B cell (primary cell): ENCODE measurements around the gene NUMA1. TPM values are rescaled to one million over a fixed set of nuclear protein-coding genes. Genes with fewer than 3 reads are reported as not detected.
A peak's percentile ranks its signal among the peaks of the same experiment; 100 is the strongest.

Experiments
- ATAC-seq: fragments of 200-7000 bp; cut with Tn5 transposase; one replicate; pipeline ENCODE4 v1.10.0; 2021; ENCODE audit warnings: low read depth, mild to moderate bottlenecking, moderate number of reproducible peaks, moderate library complexity
- CTCF ChIA-PET: fragments of 350-600 bp; sonication (Branson Sonifier 250); formaldehyde crosslinking; loops from one replicate; lab custom pipeline; 2021; ENCODE audit warnings: antibody characterized with exemption, inconsistent platforms; lab: Charles Lee
- POLR2A ChIA-PET: fragments of 350-600 bp; sonication (Branson Sonifier 250); formaldehyde crosslinking; loops from one replicate; lab custom pipeline; 2021; ENCODE audit warnings: antibody characterized with exemption; lab: Charles Lee
- DNase-seq: peaks from one replicate; pipeline ENCODE4 v3.0.0; 2013
- H2AFZ ChIP-seq: 2 replicates; pipeline ENCODE4 v1.6.1; 2012; ENCODE audit warnings: mild to moderate bottlenecking, low read depth, low read length; ENCODE audit not compliant: insufficient read depth, poor library complexity, severe bottlenecking
- H3K27ac ChIP-seq, 2 donors: 1 replicate in 1 of 2; 2 replicates in 1 of 2; pipeline ENCODE4 v1.5.1; 2012 to 2013; ENCODE audit warnings: low read length in 2 of 2, mild to moderate bottlenecking in 2 of 2, moderate library complexity in 1 of 2
- H3K27me3 ChIP-seq, 4 experiments: fragments of 200-600 bp in 1 of 4; sonication (generic) in 1 of 4; replicated peaks in 1 of 4; 1 replicate in 2 of 4; 2 replicates in 2 of 4; pipeline versions ENCODE4 v1.6.1 to v1.7.0; 2013 to 2016; ENCODE audit warnings: low read length in 3 of 4, mild to moderate bottlenecking in 2 of 4, mixed read lengths in 1 of 4, moderate library complexity in 1 of 4; ENCODE audit not compliant: insufficient read depth in 4 of 4, control insufficient read depth in 3 of 4; ENCODE audit errors: control extremely low read depth in 1 of 4
- H3K36me3 ChIP-seq, 2 experiments: replicated peaks in 1 of 2; 1 replicate in 1 of 2; 2 replicates in 1 of 2; pipeline versions ENCODE4 v1.6.1 to v1.7.1; 2013; ENCODE audit warnings: low read length in 1 of 2; ENCODE audit not compliant: insufficient read depth in 2 of 2, control insufficient read depth in 1 of 2; ENCODE audit errors: control extremely low read depth in 1 of 2, extremely low read depth in 1 of 2
- H3K4me1 ChIP-seq, 2 donors: fragments of 200-600 bp in 1 of 2; sonication (generic) in 1 of 2; 1 replicate in 1 of 2; 2 replicates in 1 of 2; pipeline versions ENCODE4 v1.5.1 to v1.6.1; 2013 to 2017; ENCODE audit warnings: low read length in 2 of 2; ENCODE audit not compliant: control insufficient read depth in 2 of 2, insufficient read depth in 2 of 2
- H3K4me2 ChIP-seq: replicated peaks from 2 replicates; pipeline ENCODE3; 2012; ENCODE audit warnings: mild to moderate bottlenecking, low read depth, low read length; ENCODE audit not compliant: poor library complexity, severe bottlenecking
- H3K4me3 ChIP-seq, 5 experiments: fragments of 200-600 bp in 1 of 5; sonication (generic) in 1 of 5; 1 replicate in 3 of 5; 2 replicates in 2 of 5; pipeline versions ENCODE4 v1.5.1 to v1.7.0; 2011 to 2016; ENCODE audit warnings: low read length in 4 of 5, mild to moderate bottlenecking in 4 of 5, low read depth in 2 of 5, control low read depth in 1 of 5, moderate library complexity in 1 of 5; ENCODE audit not compliant: insufficient read depth in 1 of 5; ENCODE audit errors: control extremely low read depth in 1 of 5, extremely low read depth in 1 of 5
- H3K79me2 ChIP-seq: fragments of 200-600 bp; sonication (generic); one replicate; pipeline ENCODE4 v1.6.0; 2016; ENCODE audit warnings: low read length; ENCODE audit not compliant: control insufficient read depth, insufficient read depth
- H3K9ac ChIP-seq: fragments of 200-600 bp; sonication (generic); 2 replicates; pipeline ENCODE4 v1.6.1; 2017; ENCODE audit warnings: mild to moderate bottlenecking, low read length, moderate library complexity
- H3K9me3 ChIP-seq, 3 donors: one replicate each; pipeline versions ENCODE4 v1.6.1 to v1.7.1; 2013; ENCODE audit warnings: low read length in 2 of 3; ENCODE audit not compliant: control insufficient read depth in 2 of 3, insufficient read depth in 1 of 3; ENCODE audit errors: control extremely low read depth in 1 of 3
- H4K20me1 ChIP-seq: 2 replicates; pipeline ENCODE4 v1.6.0; 2012; ENCODE audit warnings: mild to moderate bottlenecking, low read length; ENCODE audit not compliant: insufficient read depth, control insufficient read depth, poor library complexity, severe bottlenecking
- H3K27ac Mint-ChIP-seq: one replicate; pipeline ENCODE4 v1.8.0; 2021; ENCODE audit warnings: mixed read lengths
- H3K27me3 Mint-ChIP-seq: one replicate; pipeline ENCODE4 v1.8.0; 2021; ENCODE audit warnings: mixed read lengths
- H3K4me1 Mint-ChIP-seq: one replicate; pipeline ENCODE4 v1.8.0; 2021; ENCODE audit warnings: mixed read lengths
- H3K4me3 Mint-ChIP-seq: one replicate; pipeline ENCODE4 v1.8.0; 2021; ENCODE audit warnings: mixed read lengths
- H3K9me3 Mint-ChIP-seq: one replicate; pipeline ENCODE4 v1.8.0; 2022; ENCODE audit warnings: mixed read lengths; ENCODE audit not compliant: insufficient read depth
- CTCF ChIP-seq: fragments of 200-600 bp; IDR thresholded peaks from one replicate; pipeline ENCODE4 v1.8.0; 2022; ENCODE audit warnings: antibody characterized with exemption, mild to moderate bottlenecking
- EZH2 ChIP-seq: IDR thresholded peaks from 2 replicates; pipeline ENCODE4 v1.6.1; 2012; ENCODE audit warnings: borderline replicate concordance, low read depth, mild to moderate bottlenecking, moderate library complexity, low read length; ENCODE audit not compliant: insufficient read depth, poor library complexity, severe bottlenecking
- WGBS: methylation state at CpG from one replicate; pipeline ENCODE4 v1.1.5; 2013; ENCODE audit warnings: missing lambda C conversion rate; ENCODE audit not compliant: insufficient coverage; 5-methylcytosine and 5-hydroxymethylcytosine counted together
- intact Hi-C: fragments of 100-400 bp; cut with micrococcal nuclease; formaldehyde crosslinking; loops from one replicate; pipeline ENCODE4 v1.10.0; 2022
- polyA plus RNA-seq: library from polyadenylated mRNA; depleted of rRNA; stranded (reverse); fragments of >200 nt; gene quantifications from 2 replicates; pipeline ENCODE4 v1.2.3, GENCODE V29; 2012
- total RNA-seq, 2 donors: library from RNA; stranded (reverse); fragments of 120-200 nt in 1 of 2; gene quantifications; 1 replicate in 1 of 2; 2 replicates in 1 of 2; pipeline versions ENCODE4 v1.2.3 to v1.2.4, GENCODE V29; 2013 to 2022

NUMA1 gene
- total and polyA plus RNA-seq, 2 donors (not counting 1 experiment from before 2014, with no cell fraction given), result 186 to 300 TPM

- ATAC-seq (no peak), DNase-seq (no peak)
- Histone ChIP-seq H3K36me3 (peaks cover 2 to 90% of the 10 kb centered on the region in 2 experiments), H3K27me3 (no peaks in the 10 kb centered on the region), H4K20me1 (peaks cover 12% of the 10 kb centered on the region), H3K4me2 (no peak overlapping the region), H3K9me3 (no peaks in the 10 kb centered on the region), H3K4me1 (peaks cover under 1 to 5% of the 10 kb centered on the region in 2 donors), H3K79me2 (peaks cover 6% of the 10 kb centered on the region), H3K9ac (no peak overlapping the region), H3K27ac (no peak overlapping the region), H3K4me3 (no peak overlapping the region), H2AFZ (no peak overlapping the region)
- POLR2A ChIA-PET, result no interaction called here
- peaks cover 14% of the 10 kb centered on the region for H3K4me1 Mint-ChIP-seq
- TF ChIP-seq CTCF (no peak), EZH2 (no peak)
- no peaks in the 10 kb centered on the region for H3K9me3 Mint-ChIP-seq
- H3K27me3 Mint-ChIP-seq, result no peaks in the 10 kb centered on the region
- peak overlapping the region; percentile 34 for H3K27ac Mint-ChIP-seq
- no peak overlapping the region for H3K4me3 Mint-ChIP-seq
- CTCF ChIA-PET, result interaction anchor here (1.1 to 1.5 kb wide), 2 partner anchors 11 to 26 kb away, joined by 3 to 4 read pairs; no protein-coding TSS in a partner anchor
- WGBS, result 81% methylated on average over 14 of the region's 16 CpGs
- intact Hi-C loops, result no loop called here
These were observed 75.6 kb downstream of the NUMA1 start for GRCh38 chr11:72004515-72005346.

- intact Hi-C loops, result no loop called here
- ChIA-PET POLR2A (no interaction called here), CTCF (interaction anchor here (0.9 to 1.5 kb wide), 2 partner anchors 25 to 87 kb away, joined by 3 to 4 read pairs; no protein-coding TSS in a partner anchor)
- H3K27me3 Mint-ChIP-seq, result no peaks in the 10 kb centered on the region
- ATAC-seq (no peak), DNase-seq (no peak)
- no peak overlapping the region for H3K4me3 Mint-ChIP-seq
- Histone ChIP-seq H2AFZ (no peak overlapping the region), H3K9ac (no peak overlapping the region), H3K27me3 (no peaks in the 10 kb centered on the region), H3K4me1 (peaks cover 10 to 15% of the 10 kb centered on the region in 2 donors), H3K4me3 (no peak overlapping the region), H3K4me2 (no peak overlapping the region), H3K27ac (no peak overlapping the region), H3K79me2 (peaks cover 13% of the 10 kb centered on the region), H3K9me3 (no peaks in the 10 kb centered on the region), H4K20me1 (peaks cover 10% of the 10 kb centered on the region), H3K36me3 (peaks cover 2 to 81% of the 10 kb centered on the region in 2 experiments)
- no peaks in the 10 kb centered on the region for H3K9me3 Mint-ChIP-seq
- TF ChIP-seq EZH2, result no peak
- TF ChIP-seq CTCF, result no peak
- H3K27ac Mint-ChIP-seq, result peak overlapping the region; percentile 34
- peaks cover 23% of the 10 kb centered on the region for H3K4me1 Mint-ChIP-seq
- 96% methylated on average over 20 of the region's 20 CpGs for WGBS
These were observed 76.6 kb downstream of the NUMA1 start for GRCh38 chr11:72003776-72004171.
